NCI-H345 treated with DMSO at 0.1 percent for 48 hours (cell line): Measurements from ENCODE around the gene OR10H4.
"Not testable (repeated sequence)": the region's sequence is repeated elsewhere in the genome, so short reads cannot be mapped to it uniquely, and the experiment has no call there.

ENCODE experiments used
- DNase-seq: peaks from one replicate; lab custom pipeline; 2025; ENCODE audit not compliant: unreplicated experiment; lab: John Stamatoyannopoulos, UW

Gene OR10H4

DNA sequence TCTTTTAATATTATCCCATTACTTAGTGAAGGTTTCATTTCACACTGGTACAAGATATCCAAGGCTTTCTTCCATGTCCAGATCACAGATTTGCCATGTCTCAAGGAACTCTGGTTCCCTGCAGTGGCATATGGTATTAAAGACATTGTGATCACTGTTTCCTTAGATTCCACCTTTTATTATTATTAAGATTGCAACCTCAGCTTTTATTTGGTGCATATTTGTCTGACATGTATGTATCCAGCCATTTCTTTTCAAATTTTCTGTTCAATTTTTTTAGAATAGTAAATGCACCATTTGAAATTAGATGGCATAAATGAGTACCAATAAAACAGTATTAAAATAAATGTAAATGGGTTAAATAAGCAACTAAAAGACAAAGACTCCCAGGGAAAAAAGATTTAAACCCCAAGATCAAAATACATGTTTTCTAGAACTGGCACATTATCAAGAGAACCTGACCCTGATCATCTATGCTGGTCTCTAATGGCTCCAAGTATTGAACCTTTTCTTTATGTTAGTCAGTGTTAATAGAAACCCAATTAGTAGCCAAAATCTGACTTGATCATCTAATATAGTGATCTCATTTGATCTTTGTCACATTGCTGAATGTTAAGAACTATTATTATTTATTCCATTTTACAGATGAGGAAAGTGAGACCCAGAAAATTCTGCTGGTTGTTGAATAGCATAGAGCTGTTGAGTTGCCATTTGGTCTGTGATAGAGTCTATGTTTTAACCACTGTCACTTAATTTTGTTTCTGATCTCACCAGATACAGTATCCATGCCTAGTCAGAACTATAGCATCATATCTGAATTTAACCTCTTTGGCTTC, at the start of gene OR10H4:
Gene OR10H4 (plus strand): TSS at position 786 of the 836 bp plus-strand sequence. CDS start 0 bp downstream, at position 786.
- no peak for DNase-seq

DNA sequence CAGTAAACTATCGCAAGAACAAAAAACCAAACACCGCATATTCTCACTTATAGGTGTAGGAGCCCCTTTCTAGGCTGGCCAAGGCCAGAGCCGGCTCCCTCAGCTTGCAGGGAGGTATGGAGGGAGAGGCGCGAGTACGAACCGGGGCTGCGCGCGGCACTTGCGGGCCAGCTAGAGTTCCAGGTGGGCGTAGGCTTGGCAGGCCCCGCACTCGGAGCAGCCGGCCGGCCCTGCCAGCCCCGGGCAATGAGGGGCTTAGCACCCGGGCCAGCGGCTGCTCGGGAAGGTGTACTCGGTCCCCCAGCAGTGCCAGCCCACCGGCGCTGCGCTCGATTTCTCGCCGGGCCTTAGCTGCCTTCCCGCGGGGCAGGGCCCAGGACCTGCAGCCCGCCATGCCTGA, 49.2 kb upstream of the OR10H4 start:
- not testable (repeated sequence) for DNase-seq

DNA sequence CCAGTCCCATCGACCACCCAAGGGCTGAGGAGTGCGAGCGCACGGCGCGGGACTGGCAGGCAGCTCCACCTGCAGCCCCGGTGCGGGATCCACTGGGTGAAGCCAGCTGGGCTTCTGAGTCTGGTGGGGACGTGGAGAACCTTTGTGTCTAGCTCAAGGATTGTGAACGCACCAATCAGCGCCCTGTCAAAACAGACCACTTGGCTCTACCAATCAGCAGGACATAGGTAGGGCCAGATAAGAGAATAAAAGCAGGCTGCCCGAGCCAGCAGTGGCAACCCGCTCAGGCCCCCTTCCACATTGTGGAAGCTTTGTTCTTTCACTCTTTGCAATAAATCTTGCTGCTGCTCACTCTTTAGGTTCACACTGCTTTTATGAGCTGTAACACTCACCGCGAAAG, 48.8 kb upstream of the OR10H4 start:
- not testable (repeated sequence) for DNase-seq

GRCh38 chr19:15900504-15900903, 48.3 kb upstream of the OR10H4 start:
- DNase-seq: no peak

- no peak for DNase-seq
Observed at GRCh38 chr19:15902254-15902653, 46.6 kb upstream of the OR10H4 start.

- not testable (repeated sequence) for DNase-seq
Observed at GRCh38 chr19:15902898-15903297, 45.9 kb upstream of the OR10H4 start.

GRCh38 chr19:15905026-15905425, 43.8 kb upstream of the OR10H4 start:
- no peak for DNase-seq

GRCh38 chr19:15911599-15912235, 37.1 kb upstream of the OR10H4 start:
- no peak for DNase-seq

GRCh38 chr19:15913384-15913783, 35.4 kb upstream of the OR10H4 start:
- no peak for DNase-seq

- DNase-seq: no peak
Observed at GRCh38 chr19:15913830-15914229, 35.0 kb upstream of the OR10H4 start.

GRCh38 chr19:15915109-15915508, 33.7 kb upstream of the OR10H4 start:
- DNase-seq: no peak

DNA sequence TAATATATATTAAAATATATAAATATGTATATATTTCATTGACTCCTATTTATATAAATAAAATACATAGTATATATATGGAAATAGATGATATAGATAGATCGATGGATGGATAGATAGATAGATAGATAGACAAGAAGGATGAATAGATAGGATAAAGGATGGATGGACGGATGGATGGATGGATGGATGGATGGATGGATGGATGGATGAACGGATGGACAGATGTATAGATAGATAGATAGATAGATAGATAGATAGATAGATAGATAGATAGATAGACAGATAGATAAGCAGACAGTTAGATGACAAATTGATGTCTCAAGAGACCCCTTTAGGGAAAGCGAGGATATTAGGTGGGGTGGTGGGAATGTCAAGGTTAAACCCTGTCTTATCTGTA, 29.6 kb upstream of the OR10H4 start:
- DNase-seq: no peak

GRCh38 chr19:15922021-15922420, 26.8 kb upstream of the OR10H4 start:
- no peak for DNase-seq

- DNase-seq: no peak
Observed at GRCh38 chr19:15923702-15924101, 25.1 kb upstream of the OR10H4 start.

DNA sequence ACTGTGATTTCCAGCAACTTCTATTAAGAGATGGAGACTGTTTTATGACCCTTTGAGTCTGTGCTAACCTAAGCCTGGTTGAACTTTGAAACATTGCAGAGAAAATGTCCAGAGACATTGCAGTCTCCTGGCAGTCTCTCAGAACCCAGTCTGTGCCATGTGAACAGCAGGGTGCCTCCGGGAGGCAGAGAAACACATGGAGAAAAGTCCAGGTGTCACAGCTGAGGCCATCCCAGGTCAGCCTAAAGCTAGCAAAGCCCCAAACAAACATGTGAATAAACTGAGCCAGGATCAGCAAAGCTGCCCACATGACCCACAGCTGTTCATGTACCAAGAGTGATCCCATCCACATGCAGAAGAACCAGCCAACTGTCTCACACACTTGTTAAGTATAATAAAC, 22.3 kb upstream of the OR10H4 start:
- DNase-seq: no peak

GRCh38 chr19:15928321-15928720, 20.5 kb upstream of the OR10H4 start:
- DNase-seq: no peak

GRCh38 chr19:15933761-15934331, 15.0 kb upstream of the OR10H4 start:
- not testable (repeated sequence) for DNase-seq

GRCh38 chr19:15934332-15935078, 14.3 kb upstream of the OR10H4 start, which contains the start of gene CYP4F11:
CYP4F11 (minus strand) TSS chr19:15934529; CDS start chr19:15934408, 121 bp downstream.
- no peak for DNase-seq

- no peak for DNase-seq
Observed at GRCh38 chr19:15935167-15935702, 13.6 kb upstream of the OR10H4 start.

GRCh38 chr19:15936173-15936572, 12.6 kb upstream of the OR10H4 start:
- DNase-seq: no peak

GRCh38 chr19:15936950-15937349, 11.9 kb upstream of the OR10H4 start:
- DNase-seq: no peak
